Activated B cell treated with CpG ODN at 0.5 μM for 24 hours (primary cell): ENCODE results near the gene SLC4A2. TPM values are rescaled to one million over a fixed set of nuclear protein-coding genes. Genes with fewer than 3 reads are reported as not detected.

ENCODE experiments used
- ATAC-seq: fragments of 200-7000 bp; cut with Tn5 transposase; one replicate; pipeline ENCODE4 v1.10.0; 2021; ENCODE audit warnings: low read depth, mild to moderate bottlenecking, moderate library complexity
- CTCF ChIA-PET: fragments of 350-600 bp; sonication (Branson Sonifier 250); formaldehyde crosslinking; loops from one replicate; lab custom pipeline; 2021; ENCODE audit warnings: antibody characterized with exemption; lab: Charles Lee
- POLR2A ChIA-PET: fragments of 350-600 bp; sonication (Branson Sonifier 250); formaldehyde crosslinking; loops from one replicate; lab custom pipeline; 2021; ENCODE audit warnings: antibody characterized with exemption; lab: Charles Lee
- DNase-seq: peaks from one replicate; pipeline ENCODE4 v3.0.0; 2022
- H3K27ac Mint-ChIP-seq: one replicate; pipeline ENCODE4 v1.8.0; 2020; ENCODE audit warnings: mixed read lengths
- H3K27me3 Mint-ChIP-seq: one replicate; pipeline ENCODE4 v1.8.0; 2021; ENCODE audit warnings: mixed read lengths
- H3K36me3 Mint-ChIP-seq: one replicate; pipeline ENCODE4 v1.8.0; 2021; ENCODE audit warnings: low read depth, mixed read lengths
- H3K4me1 Mint-ChIP-seq: one replicate; pipeline ENCODE4 v1.8.0; 2021; ENCODE audit warnings: mixed read lengths
- H3K4me3 Mint-ChIP-seq: one replicate; pipeline ENCODE4 v1.8.0; 2020; ENCODE audit warnings: mild to moderate bottlenecking, mixed read lengths
- H3K9me3 Mint-ChIP-seq: one replicate; pipeline ENCODE4 v1.8.0; 2020; ENCODE audit warnings: mixed read lengths
- CTCF ChIP-seq: fragments of 200-600 bp; IDR thresholded peaks from one replicate; pipeline ENCODE4 v1.8.0; 2022; ENCODE audit warnings: antibody characterized with exemption, mild to moderate bottlenecking
- intact Hi-C: fragments of 100-400 bp; cut with micrococcal nuclease; formaldehyde crosslinking; loops from one replicate; pipeline ENCODE4 v1.15.1; 2024
- total RNA-seq: library from RNA; stranded (reverse); gene quantifications from 2 replicates; pipeline ENCODE4 v1.2.3, GENCODE V29; 2022

The SLC4A2 gene
- total RNA-seq, 1 donor from 2014 or later, result 72.5 TPM

- peaks cover 13% of the 10 kb centered on the region for H3K27me3 Mint-ChIP-seq
- no peaks in the 10 kb centered on the region for H3K9me3 Mint-ChIP-seq
- no peak for ATAC-seq
- TF ChIP-seq CTCF, result no peak
- no peak overlapping the region for H3K4me3 Mint-ChIP-seq
- H3K4me1 Mint-ChIP-seq, result peaks cover 14% of the 10 kb centered on the region
- H3K27ac Mint-ChIP-seq, result no peak overlapping the region
- intact Hi-C loops, result no loop called here
- CTCF ChIA-PET, result no interaction called here
- no peaks in the 10 kb centered on the region for H3K36me3 Mint-ChIP-seq
- no peak for DNase-seq
- POLR2A ChIA-PET, result no interaction called here
Measured at GRCh38 chr7:151091431-151091830, 32.0 kb downstream of the SLC4A2 start.

- H3K9me3 Mint-ChIP-seq, result no peaks in the 10 kb centered on the region
- ATAC-seq, result no peak
- no peak overlapping the region for H3K4me3 Mint-ChIP-seq
- no peak overlapping the region for H3K27ac Mint-ChIP-seq
- H3K4me1 Mint-ChIP-seq, result peaks cover 14% of the 10 kb centered on the region
- DNase-seq, result no peak
- intact Hi-C loops, result no loop called here
- POLR2A ChIA-PET, result interaction anchor here (0.7 kb wide), 1 partner anchor 15 kb away, joined by 3 read pairs; no protein-coding TSS in a partner anchor
- H3K36me3 Mint-ChIP-seq, result no peaks in the 10 kb centered on the region
- CTCF ChIA-PET, result no interaction called here
- peaks cover 13% of the 10 kb centered on the region for H3K27me3 Mint-ChIP-seq
- no peak for TF ChIP-seq CTCF
Measured at GRCh38 chr7:151091988-151092387, 32.6 kb downstream of the SLC4A2 start.

GRCh38 chr7:151093748-151094147 lies 34.4 kb downstream of the SLC4A2 start:
- Mint-ChIP-seq H3K36me3 (no peaks in the 10 kb centered on the region), H3K9me3 (no peaks in the 10 kb centered on the region), H3K4me3 (no peak overlapping the region), H3K4me1 (peaks cover 5% of the 10 kb centered on the region), H3K27me3 (peaks cover 13% of the 10 kb centered on the region), H3K27ac (no peak overlapping the region)
- POLR2A ChIA-PET, result no interaction called here
- ATAC-seq (no peak), DNase-seq (no peak)
- intact Hi-C loops, result no loop called here
- TF ChIP-seq CTCF, result no peak
- CTCF ChIA-PET, result no interaction called here

- Mint-ChIP-seq H3K27me3 (peaks cover 7% of the 10 kb centered on the region), H3K4me3 (no peak overlapping the region), H3K27ac (no peak overlapping the region), H3K9me3 (no peaks in the 10 kb centered on the region), H3K36me3 (no peaks in the 10 kb centered on the region), H3K4me1 (no peaks in the 10 kb centered on the region)
- TF ChIP-seq CTCF, result no peak
- DNase-seq, result no peak
- intact Hi-C loops, result no loop called here
- ATAC-seq, result no peak
- ChIA-PET CTCF (no interaction called here), POLR2A (interaction anchor here (0.7 kb wide), 1 partner anchor 148 kb away, joined by 3 read pairs; no protein-coding TSS in a partner anchor)
Measured at GRCh38 chr7:151094675-151095074, 35.3 kb downstream of the SLC4A2 start.

- Mint-ChIP-seq H3K9me3 (no peaks in the 10 kb centered on the region), H3K36me3 (no peaks in the 10 kb centered on the region), H3K27me3 (peaks cover 5% of the 10 kb centered on the region), H3K4me3 (no peak overlapping the region), H3K4me1 (no peaks in the 10 kb centered on the region), H3K27ac (no peak overlapping the region)
- intact Hi-C loops, result no loop called here
- POLR2A ChIA-PET, result interaction anchor here (0.7 kb wide), 1 partner anchor 148 kb away, joined by 3 read pairs; no protein-coding TSS in a partner anchor
- CTCF ChIA-PET, result no interaction called here
- no peak for TF ChIP-seq CTCF
- ATAC-seq (no peak), DNase-seq (no peak)
Measured at GRCh38 chr7:151095123-151095797, 35.9 kb downstream of the SLC4A2 start.
